ENCODE results near the gene ACTG1. TPM values are rescaled to one million over a fixed set of nuclear protein-coding genes. Genes with fewer than 3 reads are reported as not detected.

The ACTG1 gene
- total RNA-seq, 4 donors from 2014 or later: 2,510 to 3,878 (median 3,203) TPM

DNA sequence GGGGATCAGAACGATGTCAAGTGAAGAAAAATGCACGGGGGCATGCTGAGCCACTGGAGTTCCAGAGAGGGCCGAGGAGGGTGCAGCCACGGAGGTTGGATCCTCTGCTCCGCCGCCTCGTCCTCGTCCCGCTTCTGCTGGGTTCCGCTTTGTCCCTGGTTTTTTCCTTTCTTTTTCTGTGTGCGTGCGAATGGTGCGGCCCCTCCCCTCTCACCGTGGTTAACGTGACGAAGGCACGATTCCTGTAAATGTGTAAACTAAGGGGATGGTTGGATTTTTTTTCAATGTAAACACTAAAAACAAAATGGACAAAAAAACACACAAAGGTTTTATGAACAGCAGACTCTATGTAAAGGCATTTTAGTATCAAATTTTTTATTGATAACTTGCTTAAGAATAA is 46.7 kb downstream of the ACTG1 start:
- TF ChIP-seq, protein P1, sequence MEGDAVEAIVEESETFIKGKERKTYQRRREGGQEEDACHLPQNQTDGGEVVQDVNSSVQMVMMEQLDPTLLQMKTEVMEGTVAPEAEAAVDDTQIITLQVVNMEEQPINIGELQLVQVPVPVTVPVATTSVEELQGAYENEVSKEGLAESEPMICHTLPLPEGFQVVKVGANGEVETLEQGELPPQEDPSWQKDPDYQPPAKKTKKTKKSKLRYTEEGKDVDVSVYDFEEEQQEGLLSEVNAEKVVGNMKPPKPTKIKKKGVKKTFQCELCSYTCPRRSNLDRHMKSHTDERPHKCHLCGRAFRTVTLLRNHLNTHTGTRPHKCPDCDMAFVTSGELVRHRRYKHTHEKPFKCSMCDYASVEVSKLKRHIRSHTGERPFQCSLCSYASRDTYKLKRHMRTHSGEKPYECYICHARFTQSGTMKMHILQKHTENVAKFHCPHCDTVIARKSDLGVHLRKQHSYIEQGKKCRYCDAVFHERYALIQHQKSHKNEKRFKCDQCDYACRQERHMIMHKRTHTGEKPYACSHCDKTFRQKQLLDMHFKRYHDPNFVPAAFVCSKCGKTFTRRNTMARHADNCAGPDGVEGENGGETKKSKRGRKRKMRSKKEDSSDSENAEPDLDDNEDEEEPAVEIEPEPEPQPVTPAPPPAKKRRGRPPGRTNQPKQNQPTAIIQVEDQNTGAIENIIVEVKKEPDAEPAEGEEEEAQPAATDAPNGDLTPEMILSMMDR (IDR thresholded peaks at IDR 0.05): no peak
- no peak for TF ChIP-seq POLR2A (IDR thresholded peaks at IDR 0.05)
- H3K27ac ChIP-seq: no peak overlapping the region
- H3K27me3 ChIP-seq: no peaks in the 10 kb centered on the region
- no peak overlapping the region for H3K4me3 ChIP-seq
- H3K9me3 ChIP-seq: no peaks in the 10 kb centered on the region
- DNase-seq: no peak
- peaks cover 0 to 26% (median 0%) of the 10 kb centered on the region in 3 donors for H3K36me3 ChIP-seq
- H3K4me1 ChIP-seq: no peaks in the 10 kb centered on the region

GRCh38 chr17:81464586-81464985 is 48.0 kb downstream of the ACTG1 start:
- H3K36me3 ChIP-seq: peaks cover 0 to 34% (median 0%) of the 10 kb centered on the region in 3 donors
- no peak for TF ChIP-seq POLR2A (IDR thresholded peaks at IDR 0.05)
- TF ChIP-seq, protein P1 (IDR thresholded peaks at IDR 0.05): no peak
- DNase-seq: no peak
- H3K4me3 ChIP-seq: no peak overlapping the region
- H3K9me3 ChIP-seq: no peaks in the 10 kb centered on the region
- no peak overlapping the region for H3K27ac ChIP-seq
- no peaks in the 10 kb centered on the region for H3K4me1 ChIP-seq
- no peaks in the 10 kb centered on the region for H3K27me3 ChIP-seq

DNA sequence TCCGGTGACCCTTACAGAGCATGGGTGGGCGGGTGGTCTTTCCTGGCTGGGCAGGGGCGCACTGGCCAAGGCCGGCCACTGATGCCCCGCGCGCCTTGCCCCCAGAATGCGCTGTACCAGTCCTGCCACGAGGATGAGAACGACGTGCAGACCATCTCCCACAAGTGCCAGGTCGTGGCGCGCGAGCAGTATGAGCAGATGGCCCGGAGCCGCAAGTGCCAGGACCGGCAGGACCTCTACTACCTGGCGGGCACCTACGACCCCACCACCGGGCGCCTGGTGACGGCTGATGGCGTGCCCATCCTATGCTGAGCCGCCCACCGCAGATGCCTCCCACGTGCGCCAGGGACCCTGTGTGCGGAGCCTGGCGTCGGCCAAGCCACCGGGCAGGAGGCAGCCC is 49.1 kb downstream of the ACTG1 start:
- no peak for DNase-seq
- H3K36me3 ChIP-seq: peaks cover 0 to 45% (median 0%) of the 10 kb centered on the region in 3 donors
- no peak for TF ChIP-seq POLR2A (IDR thresholded peaks at IDR 0.05)
- TF ChIP-seq, protein P1 (IDR thresholded peaks at IDR 0.05): no peak
- H3K27ac ChIP-seq: no peak overlapping the region
- H3K4me1 ChIP-seq: no peaks in the 10 kb centered on the region
- no peak overlapping the region for H3K4me3 ChIP-seq
- no peaks in the 10 kb centered on the region for H3K27me3 ChIP-seq
- H3K9me3 ChIP-seq: no peaks in the 10 kb centered on the region

DNA sequence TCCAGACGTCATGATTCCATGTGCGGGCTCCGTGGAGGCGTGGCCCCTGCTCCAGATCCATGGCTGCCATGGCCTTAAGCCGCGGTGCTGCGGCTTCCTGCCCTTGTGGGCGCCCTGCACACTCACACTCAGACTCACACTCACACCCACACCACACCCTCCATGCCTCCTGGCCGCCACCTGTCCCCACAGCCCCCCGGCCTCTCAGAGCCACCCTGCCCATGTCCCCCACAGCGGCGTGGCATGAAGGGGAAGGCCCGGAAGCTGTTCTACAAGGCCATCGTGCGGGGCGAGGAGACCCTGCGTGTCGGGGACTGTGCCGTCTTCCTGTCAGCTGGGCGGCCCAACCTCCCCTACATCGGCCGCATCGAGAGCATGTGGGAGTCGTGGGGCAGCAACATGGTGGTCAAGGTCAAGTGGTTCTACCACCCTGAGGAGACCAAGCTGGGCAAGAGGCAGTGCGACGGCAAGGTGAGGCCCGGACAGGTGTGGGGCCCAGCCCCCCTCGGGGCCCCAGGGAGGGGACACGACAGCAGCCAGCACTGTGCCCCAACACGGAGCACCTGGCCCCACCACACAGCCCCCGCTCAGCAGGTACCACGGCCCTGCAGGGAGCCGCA is 50.0 kb downstream of the ACTG1 start:
- no peak for DNase-seq
- Histone ChIP-seq H3K27ac (no peak overlapping the region), H3K36me3 (peaks cover 0 to 48% (median 0%) of the 10 kb centered on the region in 3 donors), H3K27me3 (no peaks in the 10 kb centered on the region), H3K4me3 (no peak overlapping the region), H3K9me3 (no peaks in the 10 kb centered on the region), H3K4me1 (no peaks in the 10 kb centered on the region)
- TF ChIP-seq, protein P1 (IDR thresholded peaks at IDR 0.05): no peak
- no peak for TF ChIP-seq POLR2A (IDR thresholded peaks at IDR 0.05)

DNA sequence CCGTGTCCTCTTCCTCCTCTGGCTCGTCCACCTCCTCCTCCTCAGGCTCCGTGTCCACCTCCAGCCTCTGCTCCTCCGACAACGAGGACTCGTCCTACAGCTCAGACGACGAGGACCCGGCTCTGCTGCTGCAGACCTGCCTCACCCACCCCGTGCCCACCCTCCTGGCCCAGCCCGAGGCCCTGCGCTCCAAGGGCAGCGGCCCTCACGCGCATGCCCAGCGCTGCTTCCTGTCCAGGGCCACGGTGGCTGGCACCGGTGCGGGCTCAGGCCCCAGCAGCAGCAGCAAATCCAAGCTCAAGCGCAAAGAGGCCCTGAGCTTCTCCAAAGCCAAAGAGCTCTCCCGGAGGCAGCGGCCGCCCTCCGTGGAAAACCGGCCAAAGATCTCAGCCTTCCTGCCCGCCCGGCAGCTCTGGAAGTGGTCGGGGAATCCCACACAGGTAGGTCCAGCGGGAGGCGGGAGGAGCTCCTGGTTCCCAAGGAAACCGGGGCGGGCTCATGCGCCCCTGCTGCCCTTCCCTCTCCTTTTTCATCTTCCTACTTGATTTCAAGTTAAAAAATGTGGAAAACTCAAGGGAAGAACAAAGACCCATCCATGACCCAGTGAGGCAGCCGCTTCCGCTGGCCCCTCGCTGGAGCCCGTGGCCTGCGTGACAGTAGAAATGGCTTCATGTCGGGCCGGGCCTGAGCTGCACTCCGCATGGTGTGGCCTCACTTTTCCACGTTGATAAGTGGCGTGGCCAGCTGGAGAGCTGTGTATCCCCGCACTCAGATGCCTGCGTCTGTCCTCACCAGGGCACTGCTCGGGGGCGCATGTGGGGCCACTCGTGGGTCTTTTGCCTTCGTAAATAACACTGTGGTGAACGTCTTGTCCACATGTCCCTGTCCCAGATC is 50.7 kb downstream of the ACTG1 start:
- no peaks in the 10 kb centered on the region for H3K4me1 ChIP-seq
- no peaks in the 10 kb centered on the region for H3K27me3 ChIP-seq
- no peak overlapping the region for H3K27ac ChIP-seq
- H3K36me3 ChIP-seq: peaks cover 0 to 48% (median 0%) of the 10 kb centered on the region in 3 donors
- no peak for TF ChIP-seq POLR2A (IDR thresholded peaks at IDR 0.05)
- TF ChIP-seq, protein P1 (IDR thresholded peaks at IDR 0.05): no peak
- DNase-seq: no peak
- H3K4me3 ChIP-seq: no peak overlapping the region
- no peaks in the 10 kb centered on the region for H3K9me3 ChIP-seq

Data from Peyer's patch (tissue), 4 donors.